ENCODE measurements around the gene COMMD2.

The COMMD2 gene

GRCh38 chr3:149739396-149739795 lies 12.9 kb downstream of the COMMD2 start:
- peaks cover 43% of the 10 kb centered on the region for H3K36me3 Mint-ChIP-seq (ENCODE audit: insufficient read depth)
- no peak overlapping the region for H3K4me3 Mint-ChIP-seq
- ATAC-seq (replicated peaks) (no peak), DNase-seq (no peak)
- H3K4me1 Mint-ChIP-seq (ENCODE audit: low read depth in 2 of 2): no peaks in the 10 kb centered on the region
- no peaks in the 10 kb centered on the region for H3K9me3 Mint-ChIP-seq
- H3K27me3 Mint-ChIP-seq: no peaks in the 10 kb centered on the region
- H3K27ac Mint-ChIP-seq: no peak overlapping the region

- ATAC-seq (replicated peaks) (no peak), DNase-seq (no peak)
- Mint-ChIP-seq H3K36me3 (ENCODE audit: insufficient read depth) (peaks cover 39% of the 10 kb centered on the region), H3K9me3 (no peaks in the 10 kb centered on the region), H3K27me3 (no peaks in the 10 kb centered on the region), H3K4me1 (ENCODE audit: low read depth in 2 of 2) (no peaks in the 10 kb centered on the region), H3K27ac (no peak overlapping the region), H3K4me3 (no peak overlapping the region)
These were observed 13.4 kb downstream of the COMMD2 start for GRCh38 chr3:149738876-149739275.

- no peak overlapping the region for H3K4me3 Mint-ChIP-seq
- H3K27me3 Mint-ChIP-seq: no peaks in the 10 kb centered on the region
- H3K4me1 Mint-ChIP-seq (ENCODE audit: low read depth in 2 of 2): no peaks in the 10 kb centered on the region
- no peak for ATAC-seq (replicated peaks)
- no peaks in the 10 kb centered on the region for H3K9me3 Mint-ChIP-seq
- peaks cover 24% of the 10 kb centered on the region for H3K36me3 Mint-ChIP-seq (ENCODE audit: insufficient read depth)
- no peak overlapping the region for H3K27ac Mint-ChIP-seq
- no peak for DNase-seq
These were observed 15.4 kb downstream of the COMMD2 start for GRCh38 chr3:149736953-149737205.

GRCh38 chr3:149736175-149736952 lies 15.9 kb downstream of the COMMD2 start:
- no peaks in the 10 kb centered on the region for H3K27me3 Mint-ChIP-seq
- no peak overlapping the region for H3K27ac Mint-ChIP-seq
- H3K4me1 Mint-ChIP-seq (ENCODE audit: low read depth in 2 of 2): no peaks in the 10 kb centered on the region
- DNase-seq (no peak), ATAC-seq (replicated peaks) (no peak)
- peaks cover 19% of the 10 kb centered on the region for H3K36me3 Mint-ChIP-seq (ENCODE audit: insufficient read depth)
- no peaks in the 10 kb centered on the region for H3K9me3 Mint-ChIP-seq
- no peak overlapping the region for H3K4me3 Mint-ChIP-seq

- Mint-ChIP-seq H3K4me3 (no peak overlapping the region), H3K36me3 (ENCODE audit: insufficient read depth) (no peaks in the 10 kb centered on the region), H3K27me3 (no peaks in the 10 kb centered on the region), H3K4me1 (ENCODE audit: low read depth in 2 of 2) (no peaks in the 10 kb centered on the region), H3K9me3 (no peaks in the 10 kb centered on the region), H3K27ac (no peak overlapping the region)
- no peak for ATAC-seq (replicated peaks)
- DNase-seq: no peak
These were observed 20.1 kb downstream of the COMMD2 start for GRCh38 chr3:149732234-149732633.

GRCh38 chr3:149727656-149728055 lies 24.6 kb downstream of the COMMD2 start:
- H3K9me3 Mint-ChIP-seq: no peaks in the 10 kb centered on the region
- ATAC-seq (replicated peaks) (no peak), DNase-seq (no peak)
- H3K27ac Mint-ChIP-seq: no peak overlapping the region
- no peaks in the 10 kb centered on the region for H3K27me3 Mint-ChIP-seq
- no peaks in the 10 kb centered on the region for H3K4me1 Mint-ChIP-seq (ENCODE audit: low read depth in 2 of 2)
- no peaks in the 10 kb centered on the region for H3K36me3 Mint-ChIP-seq (ENCODE audit: insufficient read depth)
- no peak overlapping the region for H3K4me3 Mint-ChIP-seq

GRCh38 chr3:149726716-149727407 lies 25.4 kb downstream of the COMMD2 start:
- Mint-ChIP-seq H3K4me1 (ENCODE audit: low read depth in 2 of 2) (no peaks in the 10 kb centered on the region), H3K27me3 (no peaks in the 10 kb centered on the region), H3K4me3 (no peak overlapping the region), H3K9me3 (no peaks in the 10 kb centered on the region), H3K36me3 (ENCODE audit: insufficient read depth) (no peaks in the 10 kb centered on the region), H3K27ac (no peak overlapping the region)
- ATAC-seq (replicated peaks) (no peak), DNase-seq (no peak)

- H3K27ac Mint-ChIP-seq: no peak overlapping the region
- no peaks in the 10 kb centered on the region for H3K27me3 Mint-ChIP-seq
- DNase-seq (no peak), ATAC-seq (replicated peaks) (no peak)
- H3K4me1 Mint-ChIP-seq (ENCODE audit: low read depth in 2 of 2): no peaks in the 10 kb centered on the region
- H3K4me3 Mint-ChIP-seq: no peak overlapping the region
- no peaks in the 10 kb centered on the region for H3K36me3 Mint-ChIP-seq (ENCODE audit: insufficient read depth)
- no peaks in the 10 kb centered on the region for H3K9me3 Mint-ChIP-seq
These were observed 28.5 kb downstream of the COMMD2 start for GRCh38 chr3:149723781-149724180.

GRCh38 chr3:149720918-149721317 lies 31.4 kb downstream of the COMMD2 start:
- ATAC-seq (replicated peaks) (no peak), DNase-seq (no peak)
- H3K4me3 Mint-ChIP-seq: no peak overlapping the region
- no peaks in the 10 kb centered on the region for H3K27me3 Mint-ChIP-seq
- H3K4me1 Mint-ChIP-seq (ENCODE audit: low read depth in 2 of 2): peaks cover 0 to 5% of the 10 kb centered on the region in 2 donors
- H3K9me3 Mint-ChIP-seq: no peaks in the 10 kb centered on the region
- no peak overlapping the region for H3K27ac Mint-ChIP-seq
- H3K36me3 Mint-ChIP-seq (ENCODE audit: insufficient read depth): no peaks in the 10 kb centered on the region

GRCh38 chr3:149717391-149718056 lies 34.8 kb downstream of the COMMD2 start:
- DNase-seq (peak; percentile 9 to 15 (median 12)), ATAC-seq (replicated peaks) (no peak)
- Mint-ChIP-seq H3K36me3 (ENCODE audit: insufficient read depth) (peaks cover 3% of the 10 kb centered on the region), H3K4me3 (no peak overlapping the region), H3K27ac (no peak overlapping the region), H3K9me3 (no peaks in the 10 kb centered on the region), H3K4me1 (ENCODE audit: low read depth in 2 of 2) (peaks cover 0 to 5% of the 10 kb centered on the region in 2 donors), H3K27me3 (no peaks in the 10 kb centered on the region)

- ATAC-seq (replicated peaks) (no peak), DNase-seq (no peak)
- Mint-ChIP-seq H3K27ac (no peak overlapping the region), H3K4me3 (no peak overlapping the region), H3K4me1 (ENCODE audit: low read depth in 2 of 2) (peaks cover 0 to 5% of the 10 kb centered on the region in 2 donors), H3K36me3 (ENCODE audit: insufficient read depth) (peaks cover 3% of the 10 kb centered on the region), H3K9me3 (no peaks in the 10 kb centered on the region), H3K27me3 (no peaks in the 10 kb centered on the region)
These were observed 35.3 kb downstream of the COMMD2 start for GRCh38 chr3:149716984-149717383.

GRCh38 chr3:149715247-149715646 lies 37.0 kb downstream of the COMMD2 start:
- Mint-ChIP-seq H3K4me3 (no peak overlapping the region), H3K27me3 (no peaks in the 10 kb centered on the region), H3K9me3 (no peaks in the 10 kb centered on the region), H3K36me3 (ENCODE audit: insufficient read depth) (peaks cover 3% of the 10 kb centered on the region), H3K27ac (no peak overlapping the region), H3K4me1 (ENCODE audit: low read depth in 2 of 2) (peaks cover 0 to 5% of the 10 kb centered on the region in 2 donors)
- no peak for ATAC-seq (replicated peaks)
- DNase-seq: no peak

- Mint-ChIP-seq H3K4me1 (ENCODE audit: low read depth in 2 of 2) (peaks cover 0 to 5% of the 10 kb centered on the region in 2 donors), H3K27ac (no peak overlapping the region), H3K36me3 (ENCODE audit: insufficient read depth) (peaks cover 3% of the 10 kb centered on the region), H3K4me3 (no peak overlapping the region), H3K9me3 (no peaks in the 10 kb centered on the region), H3K27me3 (no peaks in the 10 kb centered on the region)
- ATAC-seq (replicated peaks): no peak
- no peak for DNase-seq
These were observed 38.3 kb downstream of the COMMD2 start for GRCh38 chr3:149713730-149714654.

Measured in effector memory CD8-positive, alpha-beta T cell (primary cell).